ENCODE data around the gene ERO1B. TPM values are rescaled to one million over a fixed set of nuclear protein-coding genes. Genes with fewer than 3 reads are reported as not detected.

Gene ERO1B
- total RNA-seq, 2 donors from 2014 or later = 5.0 to 7.6 TPM

DNA sequence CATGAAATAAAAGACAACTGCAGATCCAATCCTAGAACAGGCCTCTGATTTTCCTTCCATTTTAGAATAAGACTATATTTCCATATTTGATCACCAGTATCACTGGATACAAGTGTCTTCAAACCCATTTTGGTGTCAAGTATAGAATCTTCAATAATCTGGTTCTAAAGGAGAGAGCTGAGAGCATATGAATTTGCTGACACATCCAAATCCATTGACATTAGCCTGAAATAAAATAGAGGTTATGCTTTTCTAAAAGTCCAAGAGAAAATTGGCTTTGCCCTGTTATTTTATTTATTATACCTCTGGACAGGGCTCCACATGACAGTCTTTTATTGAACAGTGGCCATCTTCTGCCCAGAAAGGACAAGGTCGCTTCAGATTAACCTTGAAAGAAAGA is 28.6 kb downstream of the ERO1B start:
- DNase-seq (ENCODE audit: low spot score) = no peak
- Histone ChIP-seq H3K36me3 (no peaks in the 10 kb centered on the region), H3K27ac (no peak overlapping the region), H3K9me3 (peaks cover 0 to 11% of the 10 kb centered on the region in 2 donors), H3K4me3 (no peak overlapping the region), H3K27me3 (no peaks in the 10 kb centered on the region), H3K4me1 (no peaks in the 10 kb centered on the region)
- no peak for TF ChIP-seq CTCF (IDR thresholded peaks at IDR 0.05)

GRCh38 chr1:236251587-236251986 is 30.2 kb downstream of the ERO1B start:
- no peak overlapping the region for H3K4me3 ChIP-seq
- no peak overlapping the region for H3K27ac ChIP-seq
- no peaks in the 10 kb centered on the region for H3K4me1 ChIP-seq
- no peaks in the 10 kb centered on the region for H3K27me3 ChIP-seq
- no peak for TF ChIP-seq CTCF (IDR thresholded peaks at IDR 0.05)
- no peaks in the 10 kb centered on the region for H3K36me3 ChIP-seq
- no peak for DNase-seq (ENCODE audit: low spot score)
- H3K9me3 ChIP-seq = no peaks in the 10 kb centered on the region

- TF ChIP-seq CTCF (IDR thresholded peaks at IDR 0.05) = no peak
These were observed 34.5 kb downstream of the ERO1B start for GRCh38 chr1:236247286-236247685.

GRCh38 chr1:236242568-236242967 is 39.2 kb downstream of the ERO1B start:
- Histone ChIP-seq H3K36me3 (peaks cover 4% of the 10 kb centered on the region), H3K4me3 (no peak overlapping the region), H3K27me3 (no peaks in the 10 kb centered on the region), H3K9me3 (no peaks in the 10 kb centered on the region), H3K27ac (no peak overlapping the region), H3K4me1 (no peaks in the 10 kb centered on the region)
- TF ChIP-seq CTCF (IDR thresholded peaks at IDR 0.05) = no peak
- no peak for DNase-seq (ENCODE audit: low spot score)

More at GRCh38 chr1:236247286-236247685, 34.5 kb downstream of the ERO1B start:
- DNase-seq (ENCODE audit: low spot score) = no peak
- no peak overlapping the region for H3K27ac ChIP-seq
- H3K27me3 ChIP-seq = no peaks in the 10 kb centered on the region
- no peaks in the 10 kb centered on the region for H3K4me1 ChIP-seq
- H3K4me3 ChIP-seq = no peak overlapping the region
- H3K9me3 ChIP-seq = no peaks in the 10 kb centered on the region
- H3K36me3 ChIP-seq = no peaks in the 10 kb centered on the region

DNA sequence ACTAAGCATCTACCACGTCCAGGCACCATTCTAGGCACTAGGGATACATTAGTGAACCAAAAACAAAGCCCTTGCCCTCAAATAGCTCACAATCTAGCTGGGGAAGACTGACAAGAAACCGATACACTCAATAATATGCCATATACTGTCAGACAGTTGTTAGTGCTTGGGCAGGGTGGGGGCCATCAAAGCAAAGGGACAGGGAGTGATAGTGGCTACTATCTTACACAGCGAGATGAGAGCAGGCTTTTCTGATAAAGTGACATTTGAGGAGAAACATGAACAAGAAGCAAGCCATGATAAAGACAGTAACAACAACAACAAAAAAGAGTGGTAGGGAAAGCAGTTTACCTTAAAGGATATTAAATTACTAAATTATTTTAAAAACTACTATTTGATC is 41.1 kb downstream of the ERO1B start:
- H3K27ac ChIP-seq = no peak overlapping the region
- no peaks in the 10 kb centered on the region for H3K27me3 ChIP-seq

More for the DNA sequence above, 41.1 kb downstream of the ERO1B start:
- H3K4me3 ChIP-seq = no peak overlapping the region
- H3K36me3 ChIP-seq = peaks cover 4% of the 10 kb centered on the region
- H3K9me3 ChIP-seq = no peaks in the 10 kb centered on the region
- H3K4me1 ChIP-seq = no peaks in the 10 kb centered on the region
- TF ChIP-seq CTCF (IDR thresholded peaks at IDR 0.05) = no peak
- DNase-seq (ENCODE audit: low spot score) = no peak
